Vagina (tissue), 2 donors: ENCODE data around the gene SERPINA5. TPM values are rescaled to one million over a fixed set of nuclear protein-coding genes. Genes with fewer than 3 reads are reported as not detected.
A peak's percentile ranks its signal among the peaks of the same experiment; 100 is the strongest.
"Not testable (repeated sequence)": the region's sequence is repeated elsewhere in the genome, so short reads cannot be mapped to it uniquely, and the experiment has no call there.

Experiments
- DNase-seq, 2 donors: peaks; one replicate each; pipeline ENCODE4 v3.0.0-alpha.2; 2017; ENCODE audit errors: extremely low spot score in 2 of 2
- H3K27ac ChIP-seq: fragments of 200-600 bp; sonication (generic); one replicate; pipeline ENCODE4 v1.5.1; 2019
- H3K27me3 ChIP-seq: fragments of 200-600 bp; sonication (generic); one replicate; pipeline ENCODE4 v1.5.1; 2019
- H3K36me3 ChIP-seq, 2 donors: fragments of 200-600 bp; sonication (generic); one replicate each; pipeline ENCODE4 v1.5.1; 2017 to 2019
- H3K4me1 ChIP-seq: fragments of 200-600 bp; sonication (generic); one replicate; pipeline ENCODE4 v1.5.1; 2019
- H3K4me3 ChIP-seq, 2 donors: fragments of 200-600 bp; sonication (generic); 1 replicate in 1 of 2; 2 replicates in 1 of 2; pipeline ENCODE4 v1.5.1; 2016 to 2019
- H3K9me3 ChIP-seq: fragments of 200-600 bp; sonication (generic); one replicate; pipeline ENCODE4 v1.5.1; 2019
- POLR2A ChIP-seq, 2 donors: fragments of 450-650 bp; IDR thresholded peaks; one replicate each; pipeline ENCODE4 v1.6.1; 2017; ENCODE audit warnings: antibody characterized with exemption in 2 of 2, mild to moderate bottlenecking in 2 of 2, moderate library complexity in 2 of 2
- POLR2AphosphoS5 ChIP-seq, 2 donors: sonication (generic); formaldehyde crosslinking; IDR thresholded peaks; one replicate each; pipeline ENCODE4 v1.9.0; 2017; ENCODE audit warnings: antibody characterized with exemption in 2 of 2, mild to moderate bottlenecking in 2 of 2, low read depth in 1 of 2; ENCODE audit not compliant: insufficient read depth in 1 of 2
- intact Hi-C: fragments of 100-400 bp; cut with DNase I; formaldehyde crosslinking; loops from one replicate; pipeline ENCODE4 v1.15.1; 2023
- total RNA-seq: library from RNA; depleted of rRNA; stranded (reverse); fragments of >200 nt; gene quantifications from one replicate; pipeline ENCODE4 v1.2.3, GENCODE V29; 2016
- TF ChIP-seq, protein P1 (sequence below), 3 experiments: fragments of 450-650 bp in 2 of 3; fragments of 200-600 bp in 1 of 3; sonication (generic) in 1 of 3; IDR thresholded peaks; one replicate each; pipeline ENCODE4 v1.5.1; 2017 to 2019; ENCODE audit warnings: antibody characterized with exemption in 3 of 3, mild to moderate bottlenecking in 2 of 3, moderate library complexity in 2 of 3

SERPINA5 gene
- total RNA-seq, 1 donor from 2014 or later = 3.7 TPM

DNA sequence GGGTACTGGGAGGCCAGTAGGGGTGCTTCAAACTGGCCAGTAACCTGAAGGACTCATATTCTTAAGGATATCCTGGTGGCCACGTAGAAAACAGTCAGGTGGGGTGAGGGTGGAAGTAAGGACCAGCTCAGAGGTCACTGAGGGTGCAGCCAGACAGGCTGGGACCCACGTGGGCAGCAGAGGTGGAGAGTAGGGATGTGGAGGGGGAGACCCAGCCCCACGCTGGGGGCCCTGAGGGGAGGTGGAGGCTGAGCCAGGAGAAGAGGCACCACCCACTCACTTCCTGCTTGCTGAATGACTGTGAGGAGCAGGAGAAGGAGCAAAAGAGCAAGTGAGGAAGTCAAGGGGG is 18.4 kb downstream of the SERPINA5 start:
- Histone ChIP-seq H3K27me3 (no peaks in the 10 kb centered on the region), H3K4me1 (peaks cover 53% of the 10 kb centered on the region), H3K36me3 (no peaks in the 10 kb centered on the region), H3K4me3 (no peak overlapping the region), H3K27ac (peak overlapping the region; percentile 83), H3K9me3 (no peaks in the 10 kb centered on the region)
- TF ChIP-seq, protein P1, sequence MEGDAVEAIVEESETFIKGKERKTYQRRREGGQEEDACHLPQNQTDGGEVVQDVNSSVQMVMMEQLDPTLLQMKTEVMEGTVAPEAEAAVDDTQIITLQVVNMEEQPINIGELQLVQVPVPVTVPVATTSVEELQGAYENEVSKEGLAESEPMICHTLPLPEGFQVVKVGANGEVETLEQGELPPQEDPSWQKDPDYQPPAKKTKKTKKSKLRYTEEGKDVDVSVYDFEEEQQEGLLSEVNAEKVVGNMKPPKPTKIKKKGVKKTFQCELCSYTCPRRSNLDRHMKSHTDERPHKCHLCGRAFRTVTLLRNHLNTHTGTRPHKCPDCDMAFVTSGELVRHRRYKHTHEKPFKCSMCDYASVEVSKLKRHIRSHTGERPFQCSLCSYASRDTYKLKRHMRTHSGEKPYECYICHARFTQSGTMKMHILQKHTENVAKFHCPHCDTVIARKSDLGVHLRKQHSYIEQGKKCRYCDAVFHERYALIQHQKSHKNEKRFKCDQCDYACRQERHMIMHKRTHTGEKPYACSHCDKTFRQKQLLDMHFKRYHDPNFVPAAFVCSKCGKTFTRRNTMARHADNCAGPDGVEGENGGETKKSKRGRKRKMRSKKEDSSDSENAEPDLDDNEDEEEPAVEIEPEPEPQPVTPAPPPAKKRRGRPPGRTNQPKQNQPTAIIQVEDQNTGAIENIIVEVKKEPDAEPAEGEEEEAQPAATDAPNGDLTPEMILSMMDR (IDR thresholded peaks at IDR 0.05) = no peak
- TF ChIP-seq POLR2A (IDR thresholded peaks at IDR 0.05) = no peak
- TF ChIP-seq POLR2AphosphoS5 (IDR thresholded peaks at IDR 0.05; ENCODE audit: insufficient read depth in 1 of 2, low read depth in 1 of 2) = no peak
- intact Hi-C loops = no loop called here
- DNase-seq = no peak

DNA sequence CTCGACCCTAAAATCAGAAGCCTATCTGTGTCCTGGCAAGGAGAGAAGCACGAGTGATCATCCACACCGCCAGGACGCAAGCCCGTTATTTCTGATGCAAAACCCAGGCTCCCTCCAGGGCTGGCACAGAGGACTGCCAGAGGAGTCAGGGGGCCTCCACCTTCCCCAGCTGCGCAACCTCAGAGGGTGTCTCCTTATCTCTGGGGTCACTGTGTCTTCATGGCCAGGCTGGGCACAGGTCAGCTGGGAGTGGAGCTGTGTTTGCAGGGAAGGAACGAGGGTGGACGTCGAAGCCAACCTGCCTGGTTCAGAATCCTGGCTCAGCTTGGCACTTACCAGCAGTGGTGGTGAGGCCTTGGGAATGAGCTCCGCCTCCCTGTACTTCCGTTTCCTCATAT is 18.9 kb downstream of the SERPINA5 start:
- no peak overlapping the region for H3K4me3 ChIP-seq
- intact Hi-C loops = no loop called here
- H3K4me1 ChIP-seq = peaks cover 53% of the 10 kb centered on the region
- no peak for DNase-seq
- H3K9me3 ChIP-seq = no peaks in the 10 kb centered on the region
- H3K27ac ChIP-seq = peak overlapping the region; percentile 83
- H3K36me3 ChIP-seq = no peaks in the 10 kb centered on the region
- H3K27me3 ChIP-seq = no peaks in the 10 kb centered on the region
- TF ChIP-seq, protein P1 (IDR thresholded peaks at IDR 0.05) = no peak
- TF ChIP-seq POLR2AphosphoS5 (IDR thresholded peaks at IDR 0.05; ENCODE audit: insufficient read depth in 1 of 2, low read depth in 1 of 2) = no peak
- no peak for TF ChIP-seq POLR2A (IDR thresholded peaks at IDR 0.05)

DNA sequence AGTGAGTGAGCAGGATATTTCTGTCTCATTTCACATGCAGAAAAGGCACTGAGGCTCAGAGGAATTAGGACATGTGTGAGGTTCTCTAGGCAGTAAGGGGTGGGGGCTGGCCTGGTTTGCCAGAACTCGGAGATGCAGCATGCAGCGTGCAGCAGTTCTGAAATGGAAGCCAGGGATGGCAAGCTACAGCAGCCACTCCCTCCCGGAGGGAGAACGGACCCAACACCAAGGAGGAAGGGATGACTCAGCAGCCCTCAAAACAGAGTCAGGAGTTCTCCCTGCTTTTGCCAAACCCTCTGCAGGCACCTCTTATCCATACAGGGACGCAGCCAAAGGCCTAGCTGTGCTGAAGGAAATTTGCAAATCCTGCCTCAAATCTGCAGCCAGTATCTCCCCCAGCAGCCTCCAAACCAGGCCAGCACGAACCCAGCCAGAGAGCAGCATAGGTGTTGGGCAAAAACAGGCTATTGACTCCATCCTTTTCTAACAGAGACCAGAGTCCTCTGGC is 20.7 kb downstream of the SERPINA5 start:
- Histone ChIP-seq H3K4me1 (peaks cover 53% of the 10 kb centered on the region), H3K4me3 (no peak overlapping the region), H3K27me3 (no peaks in the 10 kb centered on the region), H3K36me3 (no peaks in the 10 kb centered on the region), H3K27ac (peak overlapping the region; percentile 83), H3K9me3 (no peaks in the 10 kb centered on the region)
- intact Hi-C loops = no loop called here
- peak in 1 of 2 donors; percentile 98 for DNase-seq
- TF ChIP-seq, protein P1 (IDR thresholded peaks at IDR 0.05) = no peak
- TF ChIP-seq POLR2AphosphoS5 (IDR thresholded peaks at IDR 0.05; ENCODE audit: insufficient read depth in 1 of 2, low read depth in 1 of 2) = peak; percentile 77 to 89

DNA sequence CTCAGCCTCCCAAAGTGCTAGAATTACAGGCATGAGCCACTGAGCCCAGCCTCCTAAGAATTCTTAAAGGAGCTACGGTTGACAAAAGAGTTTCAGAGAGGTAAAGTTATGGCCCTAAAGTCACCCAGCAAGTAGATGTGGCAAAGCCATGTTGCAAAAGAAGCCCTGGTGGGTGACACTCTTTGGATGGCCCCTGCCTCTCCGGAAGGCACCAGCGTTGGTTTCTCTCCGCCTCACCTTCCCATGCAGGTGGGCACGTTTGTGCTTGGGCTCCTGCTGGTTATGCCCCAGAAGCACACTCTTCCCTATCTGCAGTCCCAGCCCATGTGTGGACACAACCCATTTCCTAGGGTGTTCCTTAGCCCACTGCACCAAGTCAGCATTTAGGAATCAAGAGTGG is 21.5 kb downstream of the SERPINA5 start:
- H3K36me3 ChIP-seq = no peaks in the 10 kb centered on the region
- intact Hi-C loops = no loop called here
- DNase-seq = no peak
- H3K4me3 ChIP-seq = no peak overlapping the region
- no peaks in the 10 kb centered on the region for H3K27me3 ChIP-seq
- no peaks in the 10 kb centered on the region for H3K9me3 ChIP-seq
- H3K27ac ChIP-seq = peak overlapping the region; percentile 83
- peaks cover 53% of the 10 kb centered on the region for H3K4me1 ChIP-seq
- TF ChIP-seq, protein P1 (IDR thresholded peaks at IDR 0.05) = no peak
- TF ChIP-seq POLR2A (IDR thresholded peaks at IDR 0.05) (no peak), POLR2AphosphoS5 (IDR thresholded peaks at IDR 0.05; ENCODE audit: insufficient read depth in 1 of 2, low read depth in 1 of 2) (no peak)

DNA sequence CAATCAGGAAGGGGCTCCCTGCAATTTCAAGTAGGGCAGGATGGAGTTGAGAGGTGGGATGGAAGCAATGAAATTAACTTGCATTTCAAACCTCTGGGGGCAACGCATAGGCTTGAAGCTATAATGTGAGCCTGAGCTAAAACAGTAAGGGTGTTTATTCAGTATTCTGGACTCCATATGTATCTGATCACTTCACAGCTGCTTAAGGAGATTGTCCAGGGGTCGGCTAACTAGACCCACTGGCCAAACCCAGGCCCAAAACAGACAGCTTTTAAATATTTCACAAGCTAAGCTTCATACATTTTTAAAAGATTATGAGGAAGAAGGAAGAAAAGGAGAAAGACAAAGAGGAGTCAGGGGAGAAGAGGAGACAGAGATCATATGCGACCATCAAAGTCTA is 24.1 kb downstream of the SERPINA5 start:
- Histone ChIP-seq H3K27me3 (no peaks in the 10 kb centered on the region), H3K27ac (no peak overlapping the region), H3K4me3 (no peak overlapping the region), H3K9me3 (no peaks in the 10 kb centered on the region), H3K36me3 (no peaks in the 10 kb centered on the region), H3K4me1 (peaks cover 28% of the 10 kb centered on the region)
- intact Hi-C loops = no loop called here
- no peak for TF ChIP-seq POLR2AphosphoS5 (IDR thresholded peaks at IDR 0.05; ENCODE audit: insufficient read depth in 1 of 2, low read depth in 1 of 2)
- TF ChIP-seq POLR2A (IDR thresholded peaks at IDR 0.05) = no peak
- TF ChIP-seq, protein P1 (IDR thresholded peaks at IDR 0.05) = no peak
- no peak for DNase-seq

DNA sequence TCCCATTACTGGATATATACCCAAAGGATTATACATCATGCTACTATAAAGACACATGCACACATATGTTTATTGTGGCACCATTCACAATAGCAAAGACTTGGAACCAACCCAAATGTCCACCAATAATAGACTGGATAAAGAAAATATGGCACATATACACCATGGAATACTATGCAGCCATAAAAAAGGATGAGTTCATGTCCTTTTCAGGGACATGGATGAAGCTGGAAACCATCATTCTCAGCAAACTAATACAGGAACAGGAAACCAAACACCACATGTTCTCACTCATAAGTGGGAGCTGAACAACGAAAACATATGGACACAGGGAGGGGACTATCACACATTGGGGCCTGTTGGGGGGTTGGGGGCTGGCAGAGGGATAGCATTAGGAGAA is 27.7 kb downstream of the SERPINA5 start:
- H3K27me3 ChIP-seq, H3K9me3 ChIP-seq, H3K4me3 ChIP-seq, H3K27ac ChIP-seq, intact Hi-C loops, DNase-seq, H3K36me3 ChIP-seq: not testable (repeated sequence)
- peaks cover 28% of the 10 kb centered on the region for H3K4me1 ChIP-seq
